ENCODE results near the gene SLC25A46.

The SLC25A46 gene

DNA sequence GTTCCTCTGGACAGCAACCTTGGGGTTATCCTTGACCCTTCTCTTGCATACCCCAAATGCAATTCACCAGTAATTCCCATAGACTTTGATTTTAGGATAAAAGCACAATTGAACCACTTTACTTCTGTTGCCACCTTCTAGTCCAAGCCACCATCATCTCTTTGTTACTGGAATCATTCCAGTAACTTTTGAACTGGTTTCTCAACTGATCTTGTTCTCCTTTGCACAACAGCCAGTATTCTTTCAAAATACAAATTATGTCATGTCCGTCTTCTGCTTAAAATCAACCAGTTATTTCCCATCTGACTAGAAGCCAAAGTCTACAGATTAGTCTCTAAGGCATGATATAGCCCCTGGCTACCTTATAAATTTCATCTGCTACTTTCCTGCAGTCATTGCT, 21.4 kb downstream of the SLC25A46 start:
- Histone ChIP-seq H3K4me2 (no peak overlapping the region), H2AFZ (ENCODE audit: low read depth) (no peak overlapping the region), H3K27me3 (ENCODE audit: insufficient read depth, low read depth) (no peaks in the 10 kb centered on the region), H3K79me2 (ENCODE audit: insufficient read depth, low read depth) (0 out of 2 replicates have a peak, but pooled peaks cover 2% of the 10 kb centered on the region), H3K4me1 (ENCODE audit: low read depth, poor library complexity, severe bottlenecking) (peaks cover 25% of the 10 kb centered on the region), H3K4me3 (IDR thresholded peaks at IDR 0.05; ENCODE audit: insufficient read depth, low read depth, low read length) (no peak overlapping the region), H3K36me3 (ENCODE audit: insufficient read depth) (no peaks in the 10 kb centered on the region; the same call in 1 of the 2 replicates), H3K9ac (no peak overlapping the region), H3K27ac (no peak overlapping the region), H4K20me1 (ENCODE audit: insufficient read depth) (no peaks in the 10 kb centered on the region)
- TF ChIP-seq, protein P1, sequence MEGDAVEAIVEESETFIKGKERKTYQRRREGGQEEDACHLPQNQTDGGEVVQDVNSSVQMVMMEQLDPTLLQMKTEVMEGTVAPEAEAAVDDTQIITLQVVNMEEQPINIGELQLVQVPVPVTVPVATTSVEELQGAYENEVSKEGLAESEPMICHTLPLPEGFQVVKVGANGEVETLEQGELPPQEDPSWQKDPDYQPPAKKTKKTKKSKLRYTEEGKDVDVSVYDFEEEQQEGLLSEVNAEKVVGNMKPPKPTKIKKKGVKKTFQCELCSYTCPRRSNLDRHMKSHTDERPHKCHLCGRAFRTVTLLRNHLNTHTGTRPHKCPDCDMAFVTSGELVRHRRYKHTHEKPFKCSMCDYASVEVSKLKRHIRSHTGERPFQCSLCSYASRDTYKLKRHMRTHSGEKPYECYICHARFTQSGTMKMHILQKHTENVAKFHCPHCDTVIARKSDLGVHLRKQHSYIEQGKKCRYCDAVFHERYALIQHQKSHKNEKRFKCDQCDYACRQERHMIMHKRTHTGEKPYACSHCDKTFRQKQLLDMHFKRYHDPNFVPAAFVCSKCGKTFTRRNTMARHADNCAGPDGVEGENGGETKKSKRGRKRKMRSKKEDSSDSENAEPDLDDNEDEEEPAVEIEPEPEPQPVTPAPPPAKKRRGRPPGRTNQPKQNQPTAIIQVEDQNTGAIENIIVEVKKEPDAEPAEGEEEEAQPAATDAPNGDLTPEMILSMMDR (conservative IDR thresholded peaks at IDR 0.05; ENCODE audit: low read depth, low read length): no peak

DNA sequence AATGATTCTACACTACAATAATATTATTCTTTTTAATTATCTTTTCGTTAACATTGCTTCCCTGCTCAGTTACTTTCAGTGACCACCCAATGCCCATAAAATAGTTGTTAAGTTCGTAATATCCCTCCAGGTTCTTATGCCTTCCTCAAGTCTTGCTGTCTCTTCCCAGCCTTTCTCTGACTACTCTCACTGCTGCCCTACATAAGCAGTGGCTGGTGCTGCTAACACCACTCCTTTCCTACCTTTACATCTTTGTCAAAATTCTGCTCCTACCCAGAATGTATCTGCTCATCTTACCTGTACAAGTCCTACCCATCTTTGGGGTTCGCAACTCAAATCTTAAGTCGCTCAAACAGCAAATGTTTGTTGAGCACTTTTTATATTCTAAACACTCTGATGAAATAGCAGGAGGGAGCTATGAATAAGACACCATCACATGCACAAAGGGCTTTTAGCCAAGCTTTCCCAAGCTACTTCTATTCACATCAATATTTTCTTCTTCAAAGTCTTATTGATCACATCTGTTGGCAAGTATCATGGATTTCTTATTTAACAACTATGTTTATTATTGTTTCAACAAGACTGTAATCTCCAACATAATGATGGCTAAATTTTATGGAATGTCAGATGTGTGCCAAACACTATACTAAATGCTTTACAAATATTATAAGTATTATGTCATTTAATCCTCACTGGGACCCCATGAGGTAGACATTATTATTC, 29.5 kb downstream of the SLC25A46 start:
- no peaks in the 10 kb centered on the region for H3K4me1 ChIP-seq (ENCODE audit: low read depth, poor library complexity, severe bottlenecking)
- TF ChIP-seq, protein P1 (conservative IDR thresholded peaks at IDR 0.05; ENCODE audit: low read depth, low read length): no peak
- no peak overlapping the region for H3K4me3 ChIP-seq (IDR thresholded peaks at IDR 0.05; ENCODE audit: insufficient read depth, low read depth, low read length)
- H3K4me2 ChIP-seq: no peak overlapping the region
- no peaks in the 10 kb centered on the region for H4K20me1 ChIP-seq (ENCODE audit: insufficient read depth)
- H3K36me3 ChIP-seq (ENCODE audit: insufficient read depth): no peaks in the 10 kb centered on the region
- H3K9ac ChIP-seq: no peak overlapping the region
- H3K79me2 ChIP-seq (ENCODE audit: insufficient read depth, low read depth): no peaks in the 10 kb centered on the region
- no peak overlapping the region for H2AFZ ChIP-seq (ENCODE audit: low read depth)
- no peaks in the 10 kb centered on the region for H3K27me3 ChIP-seq (ENCODE audit: insufficient read depth, low read depth)
- H3K27ac ChIP-seq: no peak overlapping the region

DNA sequence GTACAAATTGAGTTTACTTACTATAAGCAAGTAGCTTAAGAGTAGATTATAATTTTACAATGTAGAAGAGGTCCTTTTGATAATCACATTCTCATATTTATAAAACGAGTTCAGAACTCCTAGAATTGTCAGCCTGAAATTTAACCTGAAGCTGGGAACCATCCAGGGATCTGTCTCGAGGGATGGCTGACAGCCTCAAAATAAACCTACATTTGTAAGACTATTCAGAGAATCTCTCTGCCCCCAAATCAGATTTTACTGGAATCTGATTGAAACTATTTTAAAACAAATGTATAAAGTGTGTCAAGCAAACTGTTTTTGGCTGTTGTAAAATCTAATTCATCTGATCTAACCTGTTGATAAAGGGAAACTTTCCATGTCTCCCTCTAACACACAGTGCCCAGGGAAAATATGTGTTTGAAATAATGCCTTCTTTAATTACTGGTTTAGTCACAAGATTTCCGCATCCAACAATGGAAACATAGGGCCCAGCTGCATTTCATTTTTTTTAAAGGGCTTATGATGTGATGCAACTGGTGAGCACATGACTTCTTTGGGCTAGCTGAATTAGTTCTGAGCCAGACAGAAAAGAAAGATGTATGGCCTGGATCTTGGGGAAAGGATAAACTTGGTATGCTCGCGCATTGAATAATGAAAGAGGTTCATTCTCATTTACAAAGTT, 30.3 kb downstream of the SLC25A46 start:
- no peaks in the 10 kb centered on the region for H3K27me3 ChIP-seq (ENCODE audit: insufficient read depth, low read depth)
- H3K36me3 ChIP-seq (ENCODE audit: insufficient read depth): no peaks in the 10 kb centered on the region
- H2AFZ ChIP-seq (ENCODE audit: low read depth): no peak overlapping the region
- H3K79me2 ChIP-seq (ENCODE audit: insufficient read depth, low read depth): no peaks in the 10 kb centered on the region
- TF ChIP-seq, protein P1 (conservative IDR thresholded peaks at IDR 0.05; ENCODE audit: low read depth, low read length): no peak
- no peak overlapping the region for H3K4me3 ChIP-seq (IDR thresholded peaks at IDR 0.05; ENCODE audit: insufficient read depth, low read depth, low read length)
- H3K9ac ChIP-seq: no peak overlapping the region
- H3K4me2 ChIP-seq: no peak overlapping the region
- no peak overlapping the region for H3K27ac ChIP-seq
- no peaks in the 10 kb centered on the region for H3K4me1 ChIP-seq (ENCODE audit: low read depth, poor library complexity, severe bottlenecking)
- H4K20me1 ChIP-seq (ENCODE audit: insufficient read depth): no peaks in the 10 kb centered on the region

DNA sequence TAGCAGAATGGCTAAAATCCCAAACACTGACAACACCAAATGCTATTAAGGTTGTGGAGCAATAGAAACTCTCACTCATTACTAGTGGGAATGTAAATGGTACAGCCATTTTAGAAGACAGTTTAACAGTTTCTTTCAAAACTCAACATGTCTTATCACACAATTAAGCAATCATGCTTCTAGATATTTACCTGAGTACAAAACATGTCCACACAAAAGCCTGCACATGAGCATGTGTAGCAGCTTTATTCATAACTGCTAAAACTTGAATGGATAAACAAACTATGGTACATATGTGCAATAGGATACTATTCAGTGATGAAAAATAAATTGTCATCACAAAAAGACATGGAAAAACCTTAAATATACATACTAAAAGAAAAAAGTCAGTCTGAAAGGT, 31.5 kb downstream of the SLC25A46 start:
- Histone ChIP-seq H3K36me3 (ENCODE audit: insufficient read depth) (no peaks in the 10 kb centered on the region), H3K4me2 (no peak overlapping the region), H3K27me3 (ENCODE audit: insufficient read depth, low read depth) (no peaks in the 10 kb centered on the region), H4K20me1 (ENCODE audit: insufficient read depth) (no peaks in the 10 kb centered on the region), H3K79me2 (ENCODE audit: insufficient read depth, low read depth) (no peaks in the 10 kb centered on the region), H3K4me1 (ENCODE audit: low read depth, poor library complexity, severe bottlenecking) (no peaks in the 10 kb centered on the region), H3K4me3 (IDR thresholded peaks at IDR 0.05; ENCODE audit: insufficient read depth, low read depth, low read length) (no peak overlapping the region), H2AFZ (ENCODE audit: low read depth) (no peak overlapping the region), H3K27ac (no peak overlapping the region), H3K9ac (no peak overlapping the region)
- TF ChIP-seq, protein P1 (conservative IDR thresholded peaks at IDR 0.05; ENCODE audit: low read depth, low read length): no peak

Data from KMS-11 (cell line).